GM21526 (cell line): ENCODE measurements around the gene CATSPERE.
A peak's percentile ranks its signal among the peaks of the same experiment; 100 is the strongest.
"Not testable (repeated sequence)": the region's sequence is repeated elsewhere in the genome, so short reads cannot be mapped to it uniquely, and the experiment has no call there.

Source experiments
- ATAC-seq: cut with Tn5 transposase; IDR thresholded peaks from one replicate; pipeline ENCODE4 v1.9.1; 2021; ENCODE audit warnings: moderate library complexity; ENCODE audit not compliant: unreplicated experiment, low FRiP score

Gene CATSPERE

GRCh38 chr1:244447552-244447951 is 13.5 kb upstream of the CATSPERE start:
- ATAC-seq, result no peak

- ATAC-seq, result no peak
Observed at GRCh38 chr1:244448279-244449036, 12.6 kb upstream of the CATSPERE start.

GRCh38 chr1:244449936-244450508 is 11.1 kb upstream of the CATSPERE start:
- ATAC-seq, result no peak

GRCh38 chr1:244450597-244451538 is 10.2 kb upstream of the CATSPERE start:
- peak; percentile 23 for ATAC-seq

- ATAC-seq, result no peak
Observed at GRCh38 chr1:244451539-244451950, 9.5 kb upstream of the CATSPERE start, which contains the start of gene ADSS2. Gene ADSS2, minus strand, starts transcription at chr1:244451909. Its CDS starts 92 bp downstream, at chr1:244451817.

GRCh38 chr1:244451951-244452795 is 8.9 kb upstream of the CATSPERE start:
- peak; percentile 93 for ATAC-seq

- no peak for ATAC-seq
Observed at GRCh38 chr1:244454412-244454811, 6.7 kb upstream of the CATSPERE start.

- ATAC-seq, result no peak
Observed at GRCh38 chr1:244456586-244456985, 4.5 kb upstream of the CATSPERE start.

GRCh38 chr1:244458781-244459180 is 2.3 kb upstream of the CATSPERE start:
- no peak for ATAC-seq

- ATAC-seq, result no peak
Observed at GRCh38 chr1:244460197-244460596, 876 bp upstream of the CATSPERE start.

GRCh38 chr1:244466724-244467123 is 5.7 kb downstream of the CATSPERE start:
- no peak for ATAC-seq

- ATAC-seq, result no peak
Observed at GRCh38 chr1:244473059-244473605, 12.1 kb downstream of the CATSPERE start.

GRCh38 chr1:244484971-244485370 is 23.9 kb downstream of the CATSPERE start:
- not testable (repeated sequence) for ATAC-seq

- ATAC-seq, result no peak
Observed at GRCh38 chr1:244494653-244495052, 33.6 kb downstream of the CATSPERE start.

- ATAC-seq, result no peak
Observed at GRCh38 chr1:244496186-244496585, 35.1 kb downstream of the CATSPERE start.

- ATAC-seq, result no peak
Observed at GRCh38 chr1:244497805-244498204, 36.7 kb downstream of the CATSPERE start.

GRCh38 chr1:244499484-244499883 is 38.4 kb downstream of the CATSPERE start:
- not testable (repeated sequence) for ATAC-seq

GRCh38 chr1:244500515-244500914 is 39.4 kb downstream of the CATSPERE start:
- not testable (repeated sequence) for ATAC-seq

- no peak for ATAC-seq
Observed at GRCh38 chr1:244502630-244503029, 41.6 kb downstream of the CATSPERE start.

- ATAC-seq, result no peak
Observed at GRCh38 chr1:244513493-244513892, 52.4 kb downstream of the CATSPERE start.
